ENCODE results near the gene TPP1. TPM values are rescaled to one million over a fixed set of nuclear protein-coding genes. Genes with fewer than 3 reads are reported as not detected.

The TPP1 gene
- total RNA-seq, 1 donor from 2014 or later, result 133 TPM

DNA sequence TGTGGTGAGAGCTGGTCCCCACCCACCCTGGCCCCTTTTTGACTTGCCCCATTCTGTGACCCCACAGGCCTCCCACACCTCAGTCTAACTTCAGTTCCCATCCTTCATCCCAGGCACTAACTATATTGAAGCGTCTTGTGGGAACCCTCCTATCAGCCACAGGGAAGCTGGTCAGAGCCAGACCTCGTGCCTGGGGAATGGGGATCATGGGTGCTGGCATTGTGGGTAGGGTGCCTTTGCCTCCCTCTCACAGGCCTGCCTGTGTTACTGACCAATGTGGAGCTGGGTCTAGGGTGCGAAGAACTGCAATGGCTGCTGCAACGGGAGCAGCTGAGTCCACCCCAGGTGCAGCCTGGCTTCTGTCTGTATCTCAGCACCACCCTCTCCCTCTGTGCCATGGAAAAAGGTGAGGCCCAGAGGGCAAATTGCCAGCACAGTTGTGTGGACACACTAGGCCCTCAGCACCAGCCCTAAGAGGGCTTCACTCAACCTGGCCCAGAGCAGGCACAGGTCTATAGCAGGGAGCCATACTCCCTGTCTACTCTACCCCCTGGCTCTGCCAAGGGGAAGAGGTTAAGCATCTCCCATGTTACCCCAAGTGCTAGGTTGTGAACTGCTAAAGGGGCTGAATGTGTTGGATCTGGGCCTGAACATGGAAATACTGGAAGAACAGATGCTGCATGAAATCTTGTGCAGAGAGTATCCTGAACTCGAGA is 53.1 kb downstream of the TPP1 start:
- DNase-seq (ENCODE audit: low spot score), result no peak

DNA sequence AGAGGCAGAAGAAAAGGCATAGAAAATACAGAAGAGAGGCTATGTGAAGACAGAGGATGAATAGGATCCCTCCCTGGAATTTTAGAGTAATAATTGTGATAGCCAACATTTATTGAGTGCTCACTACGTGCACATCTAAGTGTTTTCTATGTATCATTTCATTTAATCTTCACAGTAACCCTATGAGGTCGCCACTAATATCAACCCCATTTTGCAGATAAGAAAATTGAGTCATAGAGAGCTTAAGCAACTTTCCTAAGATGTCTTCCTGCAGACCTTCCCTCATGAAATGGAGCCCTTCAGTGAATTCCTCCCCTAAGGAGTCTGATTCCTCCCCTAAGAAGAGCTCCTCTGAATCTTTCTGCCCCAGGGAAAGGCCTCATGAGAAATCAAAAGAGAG is 53.9 kb downstream of the TPP1 start:
- DNase-seq (ENCODE audit: low spot score), result no peak

DNA sequence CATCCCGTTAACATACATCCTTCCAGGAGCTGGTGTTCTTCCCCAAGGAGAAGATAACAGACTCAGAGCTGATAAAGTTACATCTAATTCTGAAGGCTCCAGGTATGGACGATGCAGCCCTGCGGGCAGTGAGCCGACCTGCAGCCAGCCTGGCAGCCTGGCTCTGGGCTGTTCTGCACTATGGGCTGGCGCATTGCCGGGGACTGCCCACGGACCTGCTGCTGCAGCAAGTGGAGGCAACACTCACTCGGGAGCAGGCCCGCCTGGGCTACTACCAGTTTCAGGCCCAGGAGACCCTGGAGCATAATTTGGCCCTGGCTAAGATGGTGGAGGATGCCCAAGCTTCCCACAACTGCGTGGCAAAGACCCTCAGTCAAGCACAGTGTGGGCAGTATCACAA is 55.6 kb downstream of the TPP1 start:
- DNase-seq (ENCODE audit: low spot score), result no peak

DNA sequence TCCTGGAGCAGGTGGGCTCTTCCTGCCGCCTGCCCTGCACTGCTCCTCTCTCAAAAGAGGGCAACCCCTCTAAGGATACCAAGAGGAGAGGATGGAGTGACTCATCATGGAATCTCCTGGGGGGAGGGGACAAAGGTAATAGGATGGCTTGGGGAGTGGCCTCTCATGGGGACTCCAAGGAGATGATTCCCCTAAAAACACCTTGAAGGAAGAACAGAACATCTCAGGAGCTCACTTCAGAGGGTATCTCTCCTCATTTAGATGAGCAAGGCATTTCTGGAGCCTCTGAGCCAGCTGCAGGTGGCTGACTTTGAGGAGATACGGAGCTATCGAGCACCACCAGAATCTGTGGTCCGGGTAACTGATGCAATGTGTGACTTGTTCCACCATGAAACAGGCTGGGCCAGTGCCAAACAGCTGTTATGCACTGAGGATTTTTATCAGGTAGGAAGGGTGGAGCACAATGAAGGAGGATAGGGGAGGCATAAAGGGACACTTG is 56.1 kb downstream of the TPP1 start:
- DNase-seq (ENCODE audit: low spot score), result no peak

Other genes starting within 250 kb of the TPP1 start
- gene SMPD1, start 228.9 kb downstream of the TPP1 start, total RNA-seq, result 34.4 TPM
- 31.3 TPM for gene APBB1, start 200.3 kb downstream of the TPP1 start, total RNA-seq
- 1.1 TPM for gene HPX, start 178.4 kb downstream of the TPP1 start, total RNA-seq
- 20.5 TPM for gene TRIM3, start 145.5 kb downstream of the TPP1 start, total RNA-seq
- 41.5 TPM for gene ARFIP2, start 138.1 kb downstream of the TPP1 start, total RNA-seq
- 35.9 TPM for gene TIMM10B, start 137.9 kb downstream of the TPP1 start, total RNA-seq
- gene DNHD1, start 122.1 kb downstream of the TPP1 start, total RNA-seq, result 13.7 TPM
- gene RRP8, start 15.8 kb downstream of the TPP1 start, total RNA-seq, result 20.8 TPM
- gene ILK, start 15.6 kb downstream of the TPP1 start, total RNA-seq, result 141 TPM
- gene TAF10, start 7.2 kb downstream of the TPP1 start, total RNA-seq, result 142 TPM
- 23.0 TPM for gene DCHS1, start 36.4 kb upstream of the TPP1 start, total RNA-seq
- gene MRPL17, start 63.9 kb upstream of the TPP1 start, total RNA-seq, result 42.2 TPM
- 0.06 TPM for gene OR2AG2, start 152.6 kb upstream of the TPP1 start, total RNA-seq
- gene OR2AG1, start 163.6 kb upstream of the TPP1 start, total RNA-seq, result not detected
- gene OR6A2, start 180.3 kb upstream of the TPP1 start, total RNA-seq, result 0.35 TPM
- not detected for gene OR10A5, start 226.3 kb upstream of the TPP1 start, total RNA-seq
- gene OR10A2, start 243.6 kb upstream of the TPP1 start, total RNA-seq, result not detected

Data from mesenteric fat pad (tissue), 1 donor.